CD4-positive, alpha-beta T cell treated with Interleukin-15 for 4 hours (primary cell): Measurements from ENCODE around the gene PTPRR.
A peak's percentile ranks its signal among the peaks of the same experiment; 100 is the strongest.

Source experiments
- DNase-seq: peaks from one replicate; pipeline ENCODE4 v3.0.0-alpha.2; 2020; ENCODE audit warnings: low spot score

Gene PTPRR

DNA sequence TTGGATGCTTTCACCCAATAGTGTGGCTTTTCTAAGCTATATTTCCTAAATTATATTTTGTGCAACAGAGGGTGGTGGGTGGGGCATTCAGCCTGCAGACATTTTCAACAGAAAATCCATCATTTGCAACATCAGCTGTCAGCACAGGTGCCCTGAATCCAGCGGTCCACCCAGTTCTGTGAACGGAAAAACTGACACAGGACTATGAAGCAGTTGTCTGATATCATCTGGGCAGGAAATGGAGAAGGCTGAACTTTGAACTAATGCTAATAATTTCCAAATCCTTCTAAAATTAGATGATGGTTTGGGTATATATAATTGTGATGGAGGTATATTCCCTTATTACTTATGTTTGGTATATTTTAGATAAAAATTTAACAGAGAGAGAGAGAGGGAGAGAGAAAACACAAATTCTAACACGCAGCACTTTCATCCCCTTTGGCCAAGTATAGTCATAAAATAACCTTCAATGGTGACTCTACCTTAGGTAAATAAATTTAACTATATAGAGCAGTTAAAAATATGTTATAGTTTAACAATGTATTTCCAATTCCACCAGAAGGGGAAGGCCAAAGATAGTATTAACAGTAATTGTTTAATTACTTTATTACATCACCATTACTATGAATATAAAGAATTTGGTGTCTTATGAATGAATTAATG is 225.0 kb downstream of the PTPRR start:
- DNase-seq: no peak

DNA sequence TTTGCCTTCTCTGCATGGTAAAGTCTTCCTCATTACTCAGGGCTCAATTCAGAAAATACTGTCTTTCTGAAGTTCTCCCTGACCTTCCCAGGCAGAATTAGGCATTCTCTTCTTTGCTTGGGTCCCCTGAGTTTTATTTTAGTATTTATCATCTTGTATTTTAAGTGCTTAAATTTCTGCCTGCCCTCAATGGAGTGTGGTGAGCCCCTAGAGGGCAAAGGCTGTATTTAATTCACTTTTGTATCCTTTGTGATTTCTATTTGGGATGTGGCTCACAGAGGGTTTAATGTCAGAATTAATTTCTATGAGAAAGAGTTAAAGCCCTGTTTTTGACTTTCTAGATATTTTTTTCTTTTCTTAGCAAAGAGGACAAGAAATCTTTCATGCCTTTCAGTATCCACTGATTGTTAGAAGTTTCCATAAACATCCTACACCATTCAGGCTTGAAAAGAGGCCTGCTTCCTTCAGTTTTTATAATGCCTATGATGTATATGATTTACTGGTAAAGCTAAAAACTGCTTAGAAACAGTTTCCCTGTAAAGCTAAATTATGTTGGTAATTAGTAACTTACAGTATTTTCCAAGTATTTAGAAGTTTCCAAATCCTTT is 227.8 kb downstream of the PTPRR start:
- DNase-seq: no peak

- no peak for DNase-seq
These were observed 229.4 kb downstream of the PTPRR start for GRCh38 chr12:70691018-70691672.

DNA sequence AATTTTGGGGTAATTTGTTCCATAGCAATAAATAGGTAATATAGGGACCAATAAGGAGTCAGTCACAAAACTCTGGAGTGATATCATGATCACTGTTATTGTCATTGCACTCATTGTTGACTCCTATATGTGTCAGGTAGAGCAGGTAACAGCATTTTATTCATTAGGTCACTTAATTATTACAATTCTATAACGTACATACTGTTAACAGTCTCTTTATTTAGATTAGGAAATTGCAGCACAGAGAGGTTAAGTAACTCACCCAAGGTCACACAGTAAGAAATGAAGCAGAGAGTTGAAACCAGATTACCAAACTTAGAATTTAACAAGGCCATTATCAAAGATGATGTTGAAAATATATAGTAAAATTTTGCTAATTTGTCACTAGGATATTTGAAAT is 233.6 kb downstream of the PTPRR start:
- no peak for DNase-seq

GRCh38 chr12:70686299-70686698 is 234.2 kb downstream of the PTPRR start:
- no peak for DNase-seq

DNA sequence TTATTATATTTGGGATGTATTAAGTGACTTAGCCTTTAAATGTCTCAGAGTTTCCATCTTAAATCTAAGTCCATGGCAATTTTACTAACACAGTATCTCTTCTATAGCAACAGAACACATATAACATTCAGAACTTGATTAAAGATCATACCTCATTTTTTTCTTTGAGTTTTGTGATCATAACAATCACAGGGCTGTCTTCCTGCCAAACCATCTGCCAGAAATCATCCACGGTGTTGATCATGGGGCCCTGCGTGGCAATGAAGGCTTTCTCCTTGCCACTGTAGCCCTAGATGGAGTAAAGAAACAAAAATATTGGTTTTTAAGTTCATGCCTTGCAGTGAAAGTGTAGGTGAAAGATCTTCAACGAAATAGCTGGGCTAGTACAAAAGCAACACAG is 236.6 kb downstream of the PTPRR start:
- no peak for DNase-seq

GRCh38 chr12:70671698-70672097 is 248.8 kb downstream of the PTPRR start:
- no peak for DNase-seq

GRCh38 chr12:70670948-70671347 is 249.6 kb downstream of the PTPRR start:
- no peak for DNase-seq

DNA sequence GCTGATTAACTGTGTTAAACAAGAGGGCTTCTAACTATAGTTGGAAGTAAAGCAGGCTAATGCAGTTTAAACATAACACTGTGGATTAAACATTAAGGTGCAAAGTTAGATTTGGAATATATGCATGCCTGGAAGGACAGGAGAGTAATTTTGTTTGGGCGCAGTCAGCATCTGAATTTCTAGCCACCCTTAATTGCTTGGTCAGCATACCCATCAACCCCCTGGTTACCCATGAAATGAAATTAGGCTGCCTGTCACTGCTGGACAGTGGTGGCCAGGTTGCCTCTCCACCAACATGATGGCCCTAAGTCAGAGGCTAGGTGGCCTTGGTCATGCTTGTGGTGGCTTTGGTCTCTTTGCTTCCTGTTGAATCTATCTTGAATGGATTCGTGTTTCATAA is 253.3 kb downstream of the PTPRR start:
- no peak for DNase-seq

DNA sequence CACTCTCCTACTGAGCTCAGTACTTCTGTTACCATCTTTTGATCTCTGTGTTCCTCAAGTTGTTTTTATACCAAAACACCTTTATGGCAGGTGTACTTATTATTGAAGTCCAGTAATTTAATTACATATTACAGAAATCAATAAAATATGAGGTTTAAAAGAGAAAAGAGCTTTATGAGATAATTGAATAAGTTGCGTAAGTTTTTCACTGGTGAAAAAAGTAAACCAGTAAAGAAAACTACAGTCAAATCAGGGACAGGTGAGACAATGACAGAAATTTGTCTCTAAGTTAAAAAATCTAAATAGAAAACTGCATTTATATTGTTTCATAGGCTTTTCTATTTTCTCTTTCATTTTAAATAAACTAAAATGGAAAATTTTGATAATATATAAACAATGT is 254.2 kb downstream of the PTPRR start:
- no peak for DNase-seq

- DNase-seq: no peak
These were observed 256.1 kb downstream of the PTPRR start for GRCh38 chr12:70664465-70664881.

DNA sequence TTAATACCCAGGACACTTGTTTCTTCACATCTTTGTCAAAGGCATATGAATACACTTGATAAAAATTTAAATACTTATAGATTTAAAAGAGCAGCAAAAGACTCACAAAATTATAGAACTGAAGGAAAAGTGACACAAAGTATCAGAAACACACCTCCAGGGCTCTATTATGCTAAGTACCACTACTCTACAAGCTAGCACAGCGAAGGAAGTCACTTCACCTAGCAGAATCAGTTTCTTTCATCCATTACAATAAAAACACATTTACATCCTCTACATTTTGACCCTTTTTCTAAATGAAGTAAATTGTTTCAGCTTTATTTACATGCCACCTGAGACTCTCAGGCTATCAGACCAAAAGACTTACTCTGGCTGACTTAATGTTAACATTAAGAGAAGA is 256.7 kb downstream of the PTPRR start:
- no peak for DNase-seq

DNA sequence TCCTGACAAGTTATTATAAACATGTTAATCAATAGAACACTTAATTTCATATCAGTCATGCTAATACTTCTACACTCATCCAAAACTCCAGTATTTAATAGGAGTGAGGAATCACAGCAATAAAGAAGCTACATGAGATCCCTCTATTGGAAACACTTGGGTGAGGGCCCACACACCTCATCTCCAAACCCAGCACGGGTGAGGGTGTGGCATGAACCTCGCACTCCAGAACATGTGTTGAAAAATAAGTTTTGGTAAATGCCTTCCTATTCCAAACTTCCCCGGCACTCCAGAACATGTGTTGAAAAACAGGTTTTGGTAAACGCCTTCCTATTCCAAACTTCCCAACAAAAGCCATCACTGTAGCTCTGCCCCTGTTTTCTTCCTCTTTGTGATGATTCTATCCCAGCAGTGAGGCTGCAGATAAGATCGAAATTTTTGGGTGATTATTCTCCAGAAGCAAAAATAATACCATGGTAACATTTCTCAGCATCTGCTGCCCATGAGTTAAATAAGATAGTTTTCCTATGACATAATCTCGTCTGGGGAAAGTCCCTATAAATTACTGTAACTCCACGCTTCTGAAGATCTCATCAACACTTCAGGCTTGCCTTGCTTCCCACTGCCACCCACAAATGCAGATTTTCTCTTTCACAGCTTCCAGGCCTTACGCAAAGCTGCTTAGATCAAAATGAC is 258.9 kb downstream of the PTPRR start:
- DNase-seq: no peak

DNA sequence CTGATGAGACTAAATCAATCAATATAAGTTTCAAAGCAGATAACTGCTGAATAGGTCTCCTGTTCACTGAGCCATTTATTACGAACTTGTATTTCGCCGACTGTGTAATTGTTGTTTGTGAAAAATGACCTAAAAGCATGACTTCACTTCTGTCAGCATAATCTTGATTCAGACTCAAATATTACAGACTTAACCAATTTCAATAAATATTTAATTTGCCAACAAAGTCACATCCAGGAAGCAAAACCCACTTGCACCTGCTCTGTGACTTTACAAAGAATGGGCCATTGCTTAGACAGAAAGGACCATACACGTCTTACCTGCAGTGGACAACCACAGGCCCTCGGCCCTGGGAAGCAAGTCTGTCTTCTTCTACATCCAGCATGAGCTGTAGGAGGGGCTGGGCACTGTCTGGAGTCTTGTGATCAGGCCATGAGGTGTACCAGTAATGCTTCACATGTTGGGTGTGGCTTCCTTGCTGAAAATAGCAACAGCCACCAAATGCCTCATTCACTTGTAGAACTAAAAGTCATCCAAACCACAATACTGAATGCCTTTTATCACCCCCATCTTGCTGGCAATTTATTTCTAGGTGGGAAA is 259.8 kb downstream of the PTPRR start:
- peak; percentile 5 for DNase-seq

- no peak for DNase-seq
These were observed 260.4 kb downstream of the PTPRR start for GRCh38 chr12:70660002-70660604.

DNA sequence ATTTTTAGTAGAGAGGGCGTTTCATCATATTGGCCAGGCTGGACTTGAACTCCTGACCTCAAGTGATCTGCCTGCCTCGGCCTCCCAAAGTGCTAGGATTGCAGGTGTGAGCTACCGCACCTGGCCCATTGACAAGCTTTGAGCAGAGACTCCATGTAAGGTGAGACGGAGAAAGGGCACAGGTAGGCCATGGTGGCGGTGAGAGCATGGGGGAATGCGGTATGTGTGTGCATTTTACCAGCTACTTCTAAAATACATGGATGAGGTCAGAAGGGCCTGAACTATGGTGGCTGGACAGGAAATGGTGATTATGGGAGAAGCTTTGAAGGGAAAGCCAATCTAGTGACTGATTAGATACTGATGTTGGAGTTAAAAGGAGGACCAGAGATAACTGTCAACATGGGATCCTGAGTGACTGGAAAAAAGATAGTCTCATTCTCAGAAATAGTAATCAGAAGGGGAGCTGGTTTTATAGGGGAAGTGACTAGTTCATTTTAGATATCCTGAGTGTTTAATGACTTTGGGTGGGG is 261.4 kb downstream of the PTPRR start:
- no peak for DNase-seq

DNA sequence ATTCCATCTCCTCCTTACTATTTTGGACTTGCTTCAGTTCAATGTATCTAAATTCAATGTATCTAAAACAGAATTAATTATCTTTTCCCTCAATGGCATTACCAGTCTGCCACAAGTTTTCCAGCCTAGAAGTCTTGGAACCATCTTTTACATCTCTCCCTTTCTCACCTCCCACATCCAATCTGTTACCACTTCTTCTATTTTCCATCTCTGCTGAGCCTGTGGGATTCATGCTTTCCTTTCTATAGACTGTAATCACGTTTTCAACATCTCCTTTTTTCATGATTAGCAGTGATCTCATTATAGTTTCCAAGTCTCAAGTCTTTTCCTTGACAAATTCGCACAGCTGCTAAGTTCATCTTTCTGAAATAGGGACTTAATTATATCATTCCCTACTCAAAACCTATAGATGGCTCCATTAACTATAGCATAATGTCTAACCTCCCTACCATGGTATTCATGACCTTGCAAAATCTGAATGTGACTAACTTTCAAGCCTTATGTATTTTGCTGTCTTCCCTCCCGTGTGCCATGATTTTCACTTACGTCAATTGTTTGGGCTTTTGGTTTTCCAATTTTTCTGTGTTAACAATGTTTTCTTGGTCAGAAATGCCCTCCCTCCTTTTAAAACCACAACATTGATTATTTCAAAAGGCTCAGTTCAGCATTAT is 262.8 kb downstream of the PTPRR start:
- DNase-seq: no peak

- DNase-seq: no peak
These were observed 268.1 kb downstream of the PTPRR start for GRCh38 chr12:70652451-70652850.

DNA sequence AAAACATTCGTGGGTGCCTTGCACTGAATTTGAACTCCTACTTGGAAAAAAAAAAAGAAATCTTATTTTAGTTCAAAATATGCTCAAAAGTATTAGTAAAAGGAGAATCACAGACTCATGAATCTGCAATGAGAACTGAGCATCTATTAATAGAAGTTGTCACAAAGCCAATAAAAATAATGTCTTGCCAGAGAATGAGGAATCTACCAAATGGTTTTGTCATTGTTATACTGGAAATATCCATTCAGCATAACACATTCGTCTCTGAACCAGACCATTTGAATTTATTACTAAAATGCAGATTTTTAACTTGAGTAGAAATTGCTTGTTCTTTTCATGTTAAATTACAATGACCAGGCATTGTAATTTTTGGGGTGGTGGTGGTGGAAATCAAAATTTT is 271.7 kb downstream of the PTPRR start:
- DNase-seq: no peak

DNA sequence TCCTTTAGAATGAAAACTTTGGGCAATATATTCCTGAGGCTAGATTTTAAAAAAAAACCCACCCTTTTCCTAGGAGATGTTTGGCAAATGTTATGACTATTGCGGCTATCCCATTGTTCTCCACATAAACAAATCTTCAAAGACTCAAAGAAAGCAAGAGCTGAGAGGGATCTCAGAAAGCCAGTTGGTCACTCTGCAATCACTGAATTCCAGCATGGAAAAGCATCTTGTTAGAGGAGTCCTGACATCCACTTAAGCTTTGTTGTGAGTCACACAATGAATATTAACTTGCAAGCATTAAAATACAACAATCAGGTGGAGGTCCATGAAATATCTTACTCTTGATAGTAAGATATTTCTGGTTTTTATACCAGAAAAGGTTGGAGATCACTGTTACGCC is 272.3 kb downstream of the PTPRR start:
- no peak for DNase-seq

- no peak for DNase-seq
These were observed 273.7 kb downstream of the PTPRR start for GRCh38 chr12:70646850-70647249.
